Karpas-422 (cell line): ENCODE measurements around the gene WDHD1. TPM values are rescaled to one million over a fixed set of nuclear protein-coding genes. Genes with fewer than 3 reads are reported as not detected.

Experiments used
- DNase-seq: peaks from one replicate; pipeline ENCODE4 v3.0.0-alpha.2; 2015
- H2AFZ ChIP-seq: fragments of 200-600 bp; sonication (generic); 2 replicates; pipeline ENCODE4 v1.6.1; 2014; ENCODE audit warnings: antibody characterized with exemption, low read length, mixed read lengths
- H3K27ac ChIP-seq: fragments of 200-600 bp; sonication (generic); 2 replicates; pipeline ENCODE4 v1.5.1; 2014; ENCODE audit warnings: mild to moderate bottlenecking, low read length, moderate library complexity
- H3K27me3 ChIP-seq: fragments of 200-600 bp; sonication (generic); 2 replicates; pipeline ENCODE4 v1.6.1; 2014; ENCODE audit warnings: low read length, mixed read lengths
- H3K36me3 ChIP-seq: fragments of 200-600 bp; sonication (generic); 2 replicates; pipeline ENCODE4 v1.6.1; 2014; ENCODE audit warnings: low read length, mixed read lengths; ENCODE audit not compliant: insufficient read depth
- H3K4me1 ChIP-seq: fragments of 200-600 bp; sonication (generic); 2 replicates; pipeline ENCODE4 v1.6.1; 2014; ENCODE audit warnings: mild to moderate bottlenecking, low read length, mixed read lengths
- H3K4me2 ChIP-seq: fragments of 200-600 bp; sonication (generic); 2 replicates; pipeline ENCODE4 v1.6.1; 2014; ENCODE audit warnings: low read length, low read depth, mild to moderate bottlenecking; ENCODE audit not compliant: poor library complexity, severe bottlenecking
- H3K4me3 ChIP-seq: fragments of 200-600 bp; sonication (generic); 2 replicates; pipeline ENCODE4 v1.5.1; 2014; ENCODE audit warnings: mild to moderate bottlenecking, antibody characterized with exemption, low read length, mixed read lengths
- H3K79me2 ChIP-seq: fragments of 200-600 bp; sonication (generic); 2 replicates; pipeline ENCODE4 v1.6.1; 2014; ENCODE audit warnings: mild to moderate bottlenecking, low read length, mixed read lengths
- H3K9ac ChIP-seq: fragments of 200-600 bp; sonication (generic); 2 replicates; pipeline ENCODE4 v1.6.0; 2014; ENCODE audit warnings: low read length
- H3K9me2 ChIP-seq: fragments of 200-600 bp; sonication (generic), shearing (Covaris generic); replicated peaks from 2 replicates; pipeline ENCODE4 v1.6.0; 2014; ENCODE audit warnings: mild to moderate bottlenecking, low read length, moderate library complexity; ENCODE audit not compliant: insufficient read depth
- H3K9me3 ChIP-seq: fragments of 300-700, 200-600 bp; sonication (generic); 2 replicates; pipeline ENCODE4 v1.6.1; 2014; ENCODE audit warnings: low read length, mixed read lengths
- H4K20me1 ChIP-seq: fragments of 200-600 bp; sonication (generic); 2 replicates; pipeline ENCODE4 v1.6.1; 2014; ENCODE audit warnings: mild to moderate bottlenecking, antibody characterized with exemption, low read length, low read depth; ENCODE audit not compliant: insufficient read depth
- total RNA-seq: library from RNA; depleted of rRNA; stranded (reverse); fragments of >200 nt; shearing (Covaris generic); gene quantifications from 2 replicates; pipeline ENCODE4 v1.2.3, GENCODE V29; 2014; ENCODE audit warnings: low replicate concordance; rRNA removed

Gene WDHD1
- 14.0 and 31.2 TPM in 2 replicates for total RNA-seq

GRCh38 chr14:55026793-55027561 is at the start of gene WDHD1, which contains the start of gene SOCS4:
Gene WDHD1 (minus strand): TSS chr14:55027099. CDS start chr14:55026787, 312 bp downstream.
Gene SOCS4 (plus strand): TSS chr14:55027236. CDS start chr14:55043042, 15,806 bp downstream.
- H2AFZ ChIP-seq, result peak within 1 kb of the TSS; percentile 41; the same call in 1 of the 2 replicates
- H3K4me1 ChIP-seq, result peaks cover 43% of the 10 kb centered on the region
- peak within 1 kb of the TSS; percentile 87 for H3K4me2 ChIP-seq
- H3K79me2 ChIP-seq, result peaks cover 92% of the 10 kb centered on the region
- peaks cover 13% of the 10 kb centered on the region for H4K20me1 ChIP-seq
- no peaks in the 10 kb centered on the region for H3K27me3 ChIP-seq
- no peaks in the 10 kb centered on the region for H3K9me3 ChIP-seq
- no peaks in the 10 kb centered on the region for H3K9me2 ChIP-seq
- DNase-seq, result peak; percentile 99
- H3K36me3 ChIP-seq, result peaks cover 51% of the 10 kb centered on the region
- peak within 1 kb of the TSS; percentile 80 for H3K9ac ChIP-seq
- H3K27ac ChIP-seq, result peak within 1 kb of the TSS; percentile 84
- peak within 1 kb of the TSS; percentile 70 for H3K4me3 ChIP-seq

- Histone ChIP-seq H3K27ac (no peak overlapping the region), H3K9ac (no peak overlapping the region), H3K36me3 (no peaks in the 10 kb centered on the region), H3K4me3 (no peak overlapping the region), H3K4me1 (peaks cover 36% of the 10 kb centered on the region), H3K4me2 (no peak overlapping the region), H3K27me3 (no peaks in the 10 kb centered on the region), H3K9me3 (no peaks in the 10 kb centered on the region), H3K9me2 (no peaks in the 10 kb centered on the region), H4K20me1 (no peaks in the 10 kb centered on the region), H2AFZ (no peak overlapping the region), H3K79me2 (no peaks in the 10 kb centered on the region)
- no peak for DNase-seq
Observed at GRCh38 chr14:55075628-55076175, 48.8 kb upstream of the WDHD1 start.

GRCh38 chr14:55074662-55075061 is 47.8 kb upstream of the WDHD1 start:
- peak; percentile 76 for DNase-seq

GRCh38 chr14:55073856-55074255 is 47.0 kb upstream of the WDHD1 start:
- H3K9me2 ChIP-seq, result no peaks in the 10 kb centered on the region
- no peaks in the 10 kb centered on the region for H4K20me1 ChIP-seq
- no peaks in the 10 kb centered on the region for H3K27me3 ChIP-seq
- H3K9me3 ChIP-seq, result no peaks in the 10 kb centered on the region
- peak overlapping the region; percentile 48; the same call in 1 of the 2 replicates for H3K9ac ChIP-seq
- H3K36me3 ChIP-seq, result no peaks in the 10 kb centered on the region
- no peak overlapping the region for H3K4me3 ChIP-seq
- H3K27ac ChIP-seq, result peak overlapping the region; percentile 25
- H3K4me1 ChIP-seq, result peaks cover 36% of the 10 kb centered on the region
- H3K4me2 ChIP-seq, result peak overlapping the region; percentile 63
- DNase-seq, result no peak
- no peaks in the 10 kb centered on the region for H3K79me2 ChIP-seq
- H2AFZ ChIP-seq, result no peak overlapping the region

More at GRCh38 chr14:55074662-55075061, 47.8 kb upstream of the WDHD1 start:
- Histone ChIP-seq H3K9me3 (no peaks in the 10 kb centered on the region), H3K4me1 (peaks cover 36% of the 10 kb centered on the region), H3K9ac (peak overlapping the region; percentile 48), H3K4me2 (peak overlapping the region; percentile 63), H3K27ac (peak overlapping the region; percentile 25; the same call in 1 of the 2 replicates), H3K4me3 (peak overlapping the region; percentile 49), H3K36me3 (no peaks in the 10 kb centered on the region), H2AFZ (peak overlapping the region; percentile 49), H3K79me2 (no peaks in the 10 kb centered on the region), H3K9me2 (no peaks in the 10 kb centered on the region), H3K27me3 (no peaks in the 10 kb centered on the region), H4K20me1 (no peaks in the 10 kb centered on the region)

DNA sequence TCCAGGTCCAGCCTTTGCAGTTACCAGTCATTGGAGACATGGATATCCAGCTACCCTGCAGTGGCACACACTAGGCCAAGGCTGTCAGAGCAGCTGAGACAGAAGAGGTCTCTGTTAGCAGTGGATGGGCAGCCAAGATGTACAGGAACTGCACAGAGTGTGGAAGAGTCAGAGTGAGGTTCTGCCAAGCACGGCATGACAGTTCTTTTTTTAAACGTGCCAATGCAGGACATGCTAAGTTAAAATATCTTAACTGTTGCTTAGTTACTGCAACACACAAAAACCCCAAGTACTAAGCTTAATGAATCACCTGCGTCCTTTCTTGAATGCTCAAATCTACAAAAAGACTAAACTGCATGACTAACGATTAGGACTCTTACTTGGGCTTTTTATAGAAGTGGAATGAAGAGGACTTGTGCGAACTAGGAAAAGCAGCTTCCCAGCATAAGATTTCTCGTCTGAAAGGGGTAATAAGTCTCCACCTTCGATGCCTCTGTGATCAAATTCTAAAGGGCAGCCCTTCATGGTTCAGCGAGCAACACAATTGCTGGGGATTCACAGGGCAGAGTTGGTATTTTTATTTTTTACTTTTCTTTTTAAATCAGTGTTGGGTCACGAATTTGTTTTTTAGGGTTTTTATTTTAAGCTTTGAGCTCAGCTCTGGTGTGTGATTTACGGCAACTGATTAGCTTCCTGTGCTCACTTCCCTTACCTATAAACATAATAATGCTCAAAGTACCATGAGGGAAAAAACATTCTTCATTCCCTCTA is 45.2 kb upstream of the WDHD1 start:
- Histone ChIP-seq H3K27ac (peak overlapping the region; percentile 52), H3K9ac (peak overlapping the region; percentile 36), H3K79me2 (no peaks in the 10 kb centered on the region), H4K20me1 (no peaks in the 10 kb centered on the region), H3K4me3 (peak overlapping the region; percentile 1; the same call in 1 of the 2 replicates), H2AFZ (no peak overlapping the region), H3K9me3 (no peaks in the 10 kb centered on the region), H3K36me3 (peaks cover 4% of the 10 kb centered on the region; the same call in 1 of the 2 replicates), H3K27me3 (no peaks in the 10 kb centered on the region), H3K9me2 (no peaks in the 10 kb centered on the region), H3K4me2 (peak overlapping the region; percentile 45), H3K4me1 (peaks cover 36% of the 10 kb centered on the region)
- peak; percentile 69 for DNase-seq

- Histone ChIP-seq H3K27ac (no peak overlapping the region), H3K4me3 (no peak overlapping the region), H3K36me3 (peaks cover 11% of the 10 kb centered on the region; the same call in 1 of the 2 replicates), H3K9me2 (no peaks in the 10 kb centered on the region), H3K79me2 (no peaks in the 10 kb centered on the region), H3K27me3 (no peaks in the 10 kb centered on the region), H4K20me1 (0 out of 2 replicates have a peak, but pooled peaks cover 6% of the 10 kb centered on the region), H2AFZ (no peak overlapping the region), H3K9me3 (no peaks in the 10 kb centered on the region), H3K4me2 (peak overlapping the region; percentile 45), H3K9ac (no peak overlapping the region), H3K4me1 (peaks cover 36% of the 10 kb centered on the region)
- no peak for DNase-seq
Observed at GRCh38 chr14:55070981-55071411, 44.1 kb upstream of the WDHD1 start.

DNA sequence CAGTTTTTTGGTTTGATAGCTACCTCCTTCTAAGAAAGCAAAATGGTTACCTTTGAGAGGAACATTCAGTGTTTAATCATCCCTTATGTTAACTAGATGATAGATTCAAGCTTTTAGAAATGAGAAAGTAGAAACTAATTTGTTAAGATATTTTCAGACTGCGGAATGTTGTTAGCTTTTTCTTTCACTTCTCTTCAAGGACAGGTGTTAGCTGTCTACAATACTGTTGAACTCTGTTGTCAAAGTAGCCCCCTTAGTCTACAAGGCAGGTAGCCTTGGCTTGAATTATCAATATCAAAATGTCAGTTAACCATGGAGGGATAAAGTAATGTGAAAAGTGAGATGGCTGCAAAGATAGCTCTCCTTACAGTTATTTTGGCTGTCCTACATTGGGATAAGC is 39.3 kb upstream of the WDHD1 start:
- H3K9me2 ChIP-seq, result no peaks in the 10 kb centered on the region
- H3K9me3 ChIP-seq, result no peaks in the 10 kb centered on the region
- H3K4me3 ChIP-seq, result no peak overlapping the region
- peaks cover 11% of the 10 kb centered on the region for H3K4me1 ChIP-seq
- DNase-seq, result no peak
- no peak overlapping the region for H2AFZ ChIP-seq
- H4K20me1 ChIP-seq, result peaks cover 31% of the 10 kb centered on the region
- peaks cover 55% of the 10 kb centered on the region for H3K36me3 ChIP-seq
- no peak overlapping the region for H3K4me2 ChIP-seq
- no peaks in the 10 kb centered on the region for H3K27me3 ChIP-seq
- peaks cover 23% of the 10 kb centered on the region for H3K79me2 ChIP-seq
- no peak overlapping the region for H3K9ac ChIP-seq
- no peak overlapping the region for H3K27ac ChIP-seq
